ENCODE results near the gene LIN52. TPM values are rescaled to one million over a fixed set of nuclear protein-coding genes. Genes with fewer than 3 reads are reported as not detected.

The LIN52 gene
- total RNA-seq, 6 experiments from 2014 or later = 9.8 to 12.1 (median 10.1) TPM

DNA sequence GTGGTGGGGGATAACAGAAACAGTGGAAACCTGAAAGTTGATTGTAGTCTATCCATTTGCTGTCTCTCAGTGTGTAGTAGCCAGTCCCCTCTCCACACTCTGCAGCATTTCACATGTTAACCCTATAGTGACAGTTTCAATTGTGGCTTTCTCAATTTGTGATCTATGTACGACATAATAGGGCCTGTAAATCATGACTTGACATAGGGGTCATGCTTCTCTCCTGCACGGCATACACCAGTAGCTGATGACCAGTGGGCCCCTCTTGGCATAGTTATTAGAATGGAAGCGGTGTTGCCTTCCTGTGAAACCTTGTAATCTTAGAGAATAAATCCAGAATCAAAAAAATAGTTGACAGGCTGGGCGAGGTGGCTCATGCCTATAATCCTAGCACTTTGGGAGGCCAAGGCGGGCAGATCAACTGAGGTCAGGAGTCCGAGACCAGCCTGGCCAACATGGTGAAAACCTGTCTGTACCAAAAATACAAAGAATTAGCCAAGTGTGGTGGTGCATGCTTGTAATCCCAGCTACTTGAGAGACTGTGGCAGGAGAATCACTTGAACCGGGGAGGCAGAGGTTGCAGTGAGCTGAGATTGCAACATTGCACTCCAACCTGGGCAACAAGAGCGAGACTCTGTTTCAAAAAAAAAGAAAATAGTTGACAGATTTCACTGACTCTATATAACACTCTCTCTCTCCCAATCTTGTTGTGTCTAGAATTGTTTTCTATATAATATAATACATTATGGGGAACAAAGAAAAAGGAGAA is 109.9 kb downstream of the LIN52 start:
- H3K4me1 Mint-ChIP-seq (ENCODE audit: low read depth) = no peaks in the 10 kb centered on the region
- TF ChIP-seq, protein P1, sequence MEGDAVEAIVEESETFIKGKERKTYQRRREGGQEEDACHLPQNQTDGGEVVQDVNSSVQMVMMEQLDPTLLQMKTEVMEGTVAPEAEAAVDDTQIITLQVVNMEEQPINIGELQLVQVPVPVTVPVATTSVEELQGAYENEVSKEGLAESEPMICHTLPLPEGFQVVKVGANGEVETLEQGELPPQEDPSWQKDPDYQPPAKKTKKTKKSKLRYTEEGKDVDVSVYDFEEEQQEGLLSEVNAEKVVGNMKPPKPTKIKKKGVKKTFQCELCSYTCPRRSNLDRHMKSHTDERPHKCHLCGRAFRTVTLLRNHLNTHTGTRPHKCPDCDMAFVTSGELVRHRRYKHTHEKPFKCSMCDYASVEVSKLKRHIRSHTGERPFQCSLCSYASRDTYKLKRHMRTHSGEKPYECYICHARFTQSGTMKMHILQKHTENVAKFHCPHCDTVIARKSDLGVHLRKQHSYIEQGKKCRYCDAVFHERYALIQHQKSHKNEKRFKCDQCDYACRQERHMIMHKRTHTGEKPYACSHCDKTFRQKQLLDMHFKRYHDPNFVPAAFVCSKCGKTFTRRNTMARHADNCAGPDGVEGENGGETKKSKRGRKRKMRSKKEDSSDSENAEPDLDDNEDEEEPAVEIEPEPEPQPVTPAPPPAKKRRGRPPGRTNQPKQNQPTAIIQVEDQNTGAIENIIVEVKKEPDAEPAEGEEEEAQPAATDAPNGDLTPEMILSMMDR (IDR thresholded peaks at IDR 0.05) = no peak
- no peaks in the 10 kb centered on the region for H3K27me3 Mint-ChIP-seq (ENCODE audit: insufficient read depth)
- no peak for DNase-seq
- peaks cover 7% of the 10 kb centered on the region for H3K36me3 Mint-ChIP-seq (ENCODE audit: low read depth)
- no peaks in the 10 kb centered on the region for H3K9me3 Mint-ChIP-seq
- no peak overlapping the region for H3K4me3 Mint-ChIP-seq
- no peak overlapping the region for H3K27ac Mint-ChIP-seq

GRCh38 chr14:74195623-74196022 is 110.9 kb downstream of the LIN52 start:
- H3K27me3 Mint-ChIP-seq (ENCODE audit: insufficient read depth) = no peaks in the 10 kb centered on the region
- no peak overlapping the region for H3K27ac Mint-ChIP-seq
- TF ChIP-seq, protein P1 (IDR thresholded peaks at IDR 0.05) = no peak
- no peak for DNase-seq
- H3K4me1 Mint-ChIP-seq (ENCODE audit: low read depth) = no peaks in the 10 kb centered on the region
- H3K9me3 Mint-ChIP-seq = no peaks in the 10 kb centered on the region
- H3K36me3 Mint-ChIP-seq (ENCODE audit: low read depth) = peaks cover 7% of the 10 kb centered on the region
- H3K4me3 Mint-ChIP-seq = no peak overlapping the region

DNA sequence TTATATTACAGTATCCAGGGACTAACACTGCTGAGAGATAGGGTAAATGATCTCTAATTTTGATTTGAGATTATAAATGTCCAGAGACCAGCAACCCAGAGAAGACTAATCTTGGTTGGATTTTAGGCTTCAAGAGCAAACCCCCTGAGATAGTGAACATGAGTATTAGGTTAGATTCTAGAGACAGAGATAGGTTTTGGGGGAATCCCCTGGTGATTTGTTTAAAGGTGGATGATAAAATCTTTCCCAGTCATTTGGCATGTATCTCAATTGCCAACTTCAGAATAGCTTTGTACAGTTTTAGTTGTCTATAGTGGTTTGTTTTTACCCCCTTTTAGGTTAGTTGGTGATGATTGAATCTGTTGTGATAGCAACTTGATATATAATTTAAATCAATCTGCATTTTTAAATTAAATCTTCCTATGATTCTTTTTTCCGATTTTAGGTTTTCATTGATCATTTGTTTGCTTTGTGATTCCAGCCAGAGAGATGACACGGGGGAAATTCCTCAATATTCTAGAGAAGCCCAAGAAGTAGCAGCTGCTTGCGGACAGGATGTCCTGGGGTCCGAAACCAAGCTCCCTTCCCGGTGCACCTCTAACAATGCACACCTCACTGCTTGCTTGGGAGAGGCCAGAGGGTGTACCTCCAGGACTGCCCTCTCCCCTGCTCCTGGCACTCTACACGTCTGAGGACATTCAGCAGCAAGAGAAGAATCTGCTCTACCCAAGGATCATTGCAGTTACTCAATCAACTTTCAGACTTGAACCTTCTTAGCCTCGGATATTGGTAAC is 113.9 kb downstream of the LIN52 start:
- TF ChIP-seq, protein P1 (IDR thresholded peaks at IDR 0.05) = no peak
- Mint-ChIP-seq H3K4me1 (ENCODE audit: low read depth) (no peaks in the 10 kb centered on the region), H3K9me3 (no peaks in the 10 kb centered on the region), H3K4me3 (no peak overlapping the region), H3K36me3 (ENCODE audit: low read depth) (peaks cover 7% of the 10 kb centered on the region), H3K27ac (no peak overlapping the region), H3K27me3 (ENCODE audit: insufficient read depth) (no peaks in the 10 kb centered on the region)
- DNase-seq = no peak

GRCh38 chr14:74202113-74202512 is 117.4 kb downstream of the LIN52 start:
- Mint-ChIP-seq H3K27me3 (ENCODE audit: insufficient read depth) (no peaks in the 10 kb centered on the region), H3K36me3 (ENCODE audit: low read depth) (peaks cover 7% of the 10 kb centered on the region), H3K4me3 (no peak overlapping the region), H3K4me1 (ENCODE audit: low read depth) (no peaks in the 10 kb centered on the region), H3K9me3 (no peaks in the 10 kb centered on the region), H3K27ac (no peak overlapping the region)
- TF ChIP-seq, protein P1 (IDR thresholded peaks at IDR 0.05) = no peak
- DNase-seq = no peak

DNA sequence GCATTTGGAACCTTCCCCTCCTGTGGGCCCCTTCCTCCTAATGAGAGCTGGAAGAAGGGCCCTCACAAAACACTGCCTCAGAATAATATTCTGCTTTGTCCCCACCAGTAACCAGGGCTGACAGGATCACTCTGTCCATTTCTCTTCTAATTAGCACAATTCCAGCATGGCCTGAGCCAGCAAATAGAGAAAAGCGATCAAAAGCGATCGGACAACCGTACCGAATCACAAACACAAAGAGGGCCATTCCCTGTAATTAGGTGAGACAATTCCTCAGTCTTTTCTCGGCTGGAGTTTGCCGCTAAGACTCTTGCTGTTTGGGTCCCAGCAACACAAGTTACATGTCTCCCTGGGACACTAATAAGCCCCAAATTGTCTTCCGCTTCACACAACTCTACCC is 118.9 kb downstream of the LIN52 start:
- Mint-ChIP-seq H3K4me1 (ENCODE audit: low read depth) (no peaks in the 10 kb centered on the region), H3K27me3 (ENCODE audit: insufficient read depth) (peaks cover under 1% of the 10 kb centered on the region; the same call in 1 of the 2 replicates), H3K4me3 (no peak overlapping the region), H3K36me3 (ENCODE audit: low read depth) (peaks cover 7% of the 10 kb centered on the region), H3K9me3 (no peaks in the 10 kb centered on the region), H3K27ac (no peak overlapping the region)
- no peak for DNase-seq
- TF ChIP-seq, protein P1 (IDR thresholded peaks at IDR 0.05) = no peak

Data from HFFc6 (cell line).